ENCODE data around the gene DCAF10. TPM values are rescaled to one million over a fixed set of nuclear protein-coding genes. Genes with fewer than 3 reads are reported as not detected.
"Not testable (repeated sequence)": the region's sequence is repeated elsewhere in the genome, so short reads cannot be mapped to it uniquely, and the experiment has no call there.

Gene DCAF10
- total RNA-seq, 1 donor from 2014 or later, result 27.5 TPM

DNA sequence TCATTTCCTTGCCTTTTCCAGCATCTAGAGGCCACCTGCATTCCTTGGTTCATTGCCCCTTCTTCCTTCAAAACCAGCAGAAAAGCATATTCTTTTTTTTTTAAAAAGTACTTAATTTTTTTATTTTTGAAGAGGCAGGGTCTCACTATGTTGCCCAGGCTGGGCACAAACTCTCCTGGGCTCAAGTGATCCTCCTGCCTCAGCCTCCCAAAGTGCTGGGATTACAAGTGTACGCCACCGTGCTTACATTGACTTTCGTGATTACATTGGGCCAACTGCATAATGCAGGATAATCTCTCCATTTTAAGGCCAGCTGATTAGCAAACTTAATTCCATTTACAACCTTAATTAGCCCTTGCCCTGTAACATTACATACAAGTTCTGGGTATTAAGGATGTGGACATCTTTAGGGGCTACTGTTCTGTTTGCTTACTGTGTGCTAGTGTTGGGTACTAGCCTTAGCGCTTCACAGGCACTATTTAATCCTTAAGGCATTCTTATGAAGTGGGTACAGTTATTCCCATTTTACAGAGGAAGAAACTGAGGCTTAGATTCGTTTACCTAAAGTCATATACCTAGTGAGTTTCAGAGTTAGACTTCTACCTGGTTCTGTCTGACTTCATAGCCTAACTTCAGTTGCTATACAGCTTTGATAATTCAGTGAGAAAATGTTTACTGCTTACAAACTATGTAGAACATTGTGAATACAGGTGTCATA, 69.6 kb downstream of the DCAF10 start:
- Histone ChIP-seq H3K27ac (no peak overlapping the region), H3K9me3 (no peaks in the 10 kb centered on the region), H3K27me3 (no peaks in the 10 kb centered on the region), H3K4me1 (no peaks in the 10 kb centered on the region), H3K36me3 (no peaks in the 10 kb centered on the region), H3K4me3 (no peak overlapping the region)
- intact Hi-C loops (cut with DNase I), result loop anchor here (10.0 kb wide), 1 partner anchor 1165 kb away; no protein-coding TSS in a partner anchor
- TF ChIP-seq POLR2A (IDR thresholded peaks at IDR 0.05), result no peak
- TF ChIP-seq, protein P1, sequence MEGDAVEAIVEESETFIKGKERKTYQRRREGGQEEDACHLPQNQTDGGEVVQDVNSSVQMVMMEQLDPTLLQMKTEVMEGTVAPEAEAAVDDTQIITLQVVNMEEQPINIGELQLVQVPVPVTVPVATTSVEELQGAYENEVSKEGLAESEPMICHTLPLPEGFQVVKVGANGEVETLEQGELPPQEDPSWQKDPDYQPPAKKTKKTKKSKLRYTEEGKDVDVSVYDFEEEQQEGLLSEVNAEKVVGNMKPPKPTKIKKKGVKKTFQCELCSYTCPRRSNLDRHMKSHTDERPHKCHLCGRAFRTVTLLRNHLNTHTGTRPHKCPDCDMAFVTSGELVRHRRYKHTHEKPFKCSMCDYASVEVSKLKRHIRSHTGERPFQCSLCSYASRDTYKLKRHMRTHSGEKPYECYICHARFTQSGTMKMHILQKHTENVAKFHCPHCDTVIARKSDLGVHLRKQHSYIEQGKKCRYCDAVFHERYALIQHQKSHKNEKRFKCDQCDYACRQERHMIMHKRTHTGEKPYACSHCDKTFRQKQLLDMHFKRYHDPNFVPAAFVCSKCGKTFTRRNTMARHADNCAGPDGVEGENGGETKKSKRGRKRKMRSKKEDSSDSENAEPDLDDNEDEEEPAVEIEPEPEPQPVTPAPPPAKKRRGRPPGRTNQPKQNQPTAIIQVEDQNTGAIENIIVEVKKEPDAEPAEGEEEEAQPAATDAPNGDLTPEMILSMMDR (IDR thresholded peaks at IDR 0.05), result no peak
- no peak for TF ChIP-seq POLR2AphosphoS5 (IDR thresholded peaks at IDR 0.05; ENCODE audit: insufficient read depth in 1 of 2, low read depth in 1 of 2)
- DNase-seq (ENCODE audit: extremely low spot score in 2 of 2), result no peak

DNA sequence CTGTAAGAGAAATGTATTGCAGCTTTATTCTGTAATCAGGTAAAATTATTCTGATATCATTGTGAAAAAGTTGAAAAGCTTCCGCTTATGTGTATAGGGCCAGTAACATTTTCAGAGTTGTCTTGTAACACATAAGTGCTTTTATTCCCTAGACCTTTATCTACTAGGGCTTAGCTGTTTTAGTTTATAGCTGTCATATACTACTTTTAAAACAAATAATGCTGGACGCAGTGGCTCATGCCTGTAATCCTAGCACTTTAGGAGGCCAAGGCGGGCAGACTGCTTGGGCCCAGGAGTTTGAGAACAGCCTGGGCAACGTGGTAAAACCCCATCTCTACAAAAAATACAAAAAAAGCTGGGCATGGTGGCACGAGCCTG, 70.2 kb downstream of the DCAF10 start:
- H3K4me3 ChIP-seq, result no peak overlapping the region
- H3K9me3 ChIP-seq, result no peaks in the 10 kb centered on the region
- no peak overlapping the region for H3K27ac ChIP-seq
- intact Hi-C loops (cut with DNase I), result loop anchor here (10.0 kb wide), 1 partner anchor 1166 kb away; no protein-coding TSS in a partner anchor
- H3K36me3 ChIP-seq, result no peaks in the 10 kb centered on the region
- TF ChIP-seq, protein P1 (IDR thresholded peaks at IDR 0.05), result no peak
- TF ChIP-seq POLR2AphosphoS5 (IDR thresholded peaks at IDR 0.05; ENCODE audit: insufficient read depth in 1 of 2, low read depth in 1 of 2) (no peak), POLR2A (IDR thresholded peaks at IDR 0.05) (no peak)
- DNase-seq (ENCODE audit: extremely low spot score in 2 of 2), result no peak
- no peaks in the 10 kb centered on the region for H3K27me3 ChIP-seq
- H3K4me1 ChIP-seq, result no peaks in the 10 kb centered on the region

DNA sequence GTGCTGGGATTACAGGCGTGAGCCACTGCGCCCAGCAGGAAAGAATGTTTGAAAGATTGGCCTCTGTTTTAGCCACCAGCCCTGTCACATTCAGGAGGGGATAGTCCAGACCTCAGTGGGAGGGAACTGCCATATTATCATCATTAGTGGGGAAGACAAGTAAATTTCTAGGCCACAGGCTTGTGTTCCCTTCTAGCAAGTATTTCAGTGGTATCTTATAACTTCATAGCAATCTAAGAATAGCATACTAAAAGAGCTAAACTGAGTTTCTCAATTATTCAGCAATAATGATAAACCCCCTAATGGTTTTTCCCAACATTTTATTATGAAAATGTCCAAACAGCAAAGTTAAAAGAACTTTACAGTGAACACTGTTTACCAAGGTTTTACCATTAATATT, 73.4 kb downstream of the DCAF10 start:
- Histone ChIP-seq H3K36me3 (peaks cover 0 to 4% of the 10 kb centered on the region in 2 donors), H3K4me3 (no peak overlapping the region), H3K4me1 (no peaks in the 10 kb centered on the region), H3K27me3 (no peaks in the 10 kb centered on the region), H3K27ac (no peak overlapping the region), H3K9me3 (no peaks in the 10 kb centered on the region)
- TF ChIP-seq, protein P1 (IDR thresholded peaks at IDR 0.05), result no peak
- TF ChIP-seq POLR2AphosphoS5 (IDR thresholded peaks at IDR 0.05; ENCODE audit: insufficient read depth in 1 of 2, low read depth in 1 of 2) (no peak), POLR2A (IDR thresholded peaks at IDR 0.05) (no peak)
- no peak for DNase-seq (ENCODE audit: extremely low spot score in 2 of 2)
- intact Hi-C loops (cut with DNase I), result loop anchor here (10.0 kb wide), 1 partner anchor 1169 kb away; no protein-coding TSS in a partner anchor

DNA sequence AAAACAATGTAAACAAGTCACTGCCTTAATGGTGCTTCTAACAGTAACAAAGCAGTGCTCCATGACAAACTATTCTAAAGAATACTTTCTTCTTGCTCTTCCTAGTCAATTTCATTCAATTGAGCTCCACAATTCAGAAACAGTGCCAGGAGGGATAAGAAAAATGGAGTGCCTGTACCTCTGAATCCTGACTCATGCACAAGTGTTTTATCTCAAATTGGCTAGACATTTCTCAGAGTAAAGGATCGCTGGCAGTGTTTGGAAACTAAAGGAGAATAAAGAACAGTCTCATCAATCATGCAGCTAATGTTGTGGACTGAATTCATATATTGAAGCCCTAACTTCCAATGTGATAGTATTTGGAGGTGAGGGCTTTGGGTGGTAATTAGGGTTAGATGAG, 75.8 kb downstream of the DCAF10 start:
- intact Hi-C loops (cut with DNase I), result loop anchor here (10.0 kb wide), 1 partner anchor 1172 kb away; no protein-coding TSS in a partner anchor
- Histone ChIP-seq H3K4me3 (no peak overlapping the region), H3K27ac (no peak overlapping the region), H3K36me3 (peaks cover 0 to 5% of the 10 kb centered on the region in 2 donors), H3K27me3 (no peaks in the 10 kb centered on the region), H3K9me3 (no peaks in the 10 kb centered on the region), H3K4me1 (no peaks in the 10 kb centered on the region)
- DNase-seq (ENCODE audit: extremely low spot score in 2 of 2), result no peak
- TF ChIP-seq POLR2A (IDR thresholded peaks at IDR 0.05) (no peak), POLR2AphosphoS5 (IDR thresholded peaks at IDR 0.05; ENCODE audit: insufficient read depth in 1 of 2, low read depth in 1 of 2) (no peak)
- TF ChIP-seq, protein P1 (IDR thresholded peaks at IDR 0.05), result no peak

DNA sequence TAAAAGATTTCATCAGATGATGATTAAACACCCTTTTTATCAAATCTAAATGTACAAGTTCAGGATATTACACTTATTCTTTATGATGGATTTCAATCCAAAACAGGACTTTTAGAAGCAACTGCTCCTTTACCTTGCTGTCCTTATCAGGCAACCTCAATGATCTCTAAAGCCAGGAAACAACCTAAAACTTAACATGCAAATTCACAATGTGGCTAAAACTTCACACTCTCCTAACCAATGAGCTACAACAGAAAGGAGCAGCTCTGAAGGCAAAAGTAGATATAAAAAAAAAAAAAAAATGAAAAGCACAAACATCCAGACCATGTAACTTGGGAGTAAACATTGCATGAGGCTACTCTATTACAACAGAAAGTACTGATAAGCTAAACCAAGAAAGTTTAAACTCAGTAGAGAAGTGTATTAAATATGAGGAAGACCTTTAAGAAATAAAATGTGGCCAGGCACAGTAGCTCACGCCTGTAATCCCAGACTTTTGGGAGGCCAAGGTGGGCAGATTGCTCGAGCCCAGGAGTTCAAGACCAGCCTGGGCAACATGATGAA, 80.4 kb downstream of the DCAF10 start:
- no peak for DNase-seq (ENCODE audit: extremely low spot score in 2 of 2)
- intact Hi-C loops (cut with DNase I), result no loop called here
- H3K4me1 ChIP-seq, result no peaks in the 10 kb centered on the region
- no peak overlapping the region for H3K27ac ChIP-seq
- H3K36me3 ChIP-seq, result peaks cover 0 to 5% of the 10 kb centered on the region in 2 donors
- no peaks in the 10 kb centered on the region for H3K27me3 ChIP-seq
- TF ChIP-seq POLR2A (IDR thresholded peaks at IDR 0.05) (no peak), POLR2AphosphoS5 (IDR thresholded peaks at IDR 0.05; ENCODE audit: insufficient read depth in 1 of 2, low read depth in 1 of 2) (no peak)
- TF ChIP-seq, protein P1 (IDR thresholded peaks at IDR 0.05), result no peak
- H3K4me3 ChIP-seq, result no peak overlapping the region
- H3K9me3 ChIP-seq, result no peaks in the 10 kb centered on the region

DNA sequence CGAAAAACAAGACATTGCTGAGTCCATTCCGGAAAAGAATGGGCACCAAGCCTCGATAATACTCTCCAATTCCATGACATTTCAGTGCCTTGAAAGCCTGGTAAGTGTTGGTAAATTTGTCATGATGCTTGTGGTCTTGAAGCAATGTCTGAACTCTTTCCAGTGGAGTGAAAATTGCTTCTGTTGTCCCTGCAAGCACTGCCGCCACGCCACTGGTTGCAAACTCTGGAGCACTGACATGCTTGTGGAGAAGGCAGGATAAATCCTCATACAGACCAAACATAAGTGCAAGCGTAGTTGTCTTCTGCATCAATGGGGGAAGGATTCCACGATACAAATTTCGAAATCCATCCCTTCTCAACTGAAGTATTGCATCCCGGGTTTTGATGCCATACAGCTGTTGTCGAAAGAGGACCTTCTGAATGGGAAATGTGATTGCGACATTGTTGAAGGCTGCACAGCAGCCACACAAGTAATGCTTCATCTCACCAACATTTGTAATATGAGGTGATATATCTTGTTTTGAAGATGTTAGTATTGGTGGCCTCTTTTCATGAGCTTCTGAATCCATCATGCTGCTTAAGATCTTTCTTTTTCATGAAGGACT, 87.5 kb downstream of the DCAF10 start:
- H3K27ac ChIP-seq; H3K9me3 ChIP-seq; H3K4me3 ChIP-seq; H3K27me3 ChIP-seq; DNase-seq (ENCODE audit: extremely low spot score in 2 of 2); H3K4me1 ChIP-seq; intact Hi-C loops (cut with DNase I): not testable (repeated sequence)
- H3K36me3 ChIP-seq, result peaks cover 0 to 20% of the 10 kb centered on the region in 2 donors

Measured in vagina (tissue), 2 donors.